ENCODE data around the gene AFTPH. TPM values are rescaled to one million over a fixed set of nuclear protein-coding genes. Genes with fewer than 3 reads are reported as not detected.

Gene AFTPH
- total RNA-seq, 2 experiments from 2014 or later: 24.2 to 24.3 TPM

- H3K9me3 Mint-ChIP-seq: no peaks in the 10 kb centered on the region
Observed at GRCh38 chr2:64605991-64606478, 81.9 kb downstream of the AFTPH start.

GRCh38 chr2:64606479-64607363 is 82.6 kb downstream of the AFTPH start:
- TF ChIP-seq CTCF (IDR thresholded peaks at IDR 0.05): no peak
- peak overlapping the region in 1 of 2 donors; percentile 35 for H3K27ac ChIP-seq (ENCODE audit: low read depth in 1 of 2, low read length in 2 of 2)
- Mint-ChIP-seq H3K4me1 (ENCODE audit: low read depth) (peaks cover 26% of the 10 kb centered on the region), H3K36me3 (ENCODE audit: low read depth) (no peaks in the 10 kb centered on the region), H3K27me3 (no peaks in the 10 kb centered on the region), H3K9me3 (no peaks in the 10 kb centered on the region), H3K4me3 (peak overlapping the region; percentile 80), H3K27ac (peak overlapping the region; percentile 67)
- H3K27me3 ChIP-seq (ENCODE audit: control insufficient read depth in 1 of 2, insufficient read depth in 2 of 2, low read length in 2 of 2): no peaks in the 10 kb centered on the region
- H3K4me1 ChIP-seq (ENCODE audit: insufficient read depth, low read length): peaks cover 41% of the 10 kb centered on the region
- intact Hi-C loops (cut with DNase I, micrococcal nuclease): loop anchor here in 1 of 2 experiments (5.0 kb wide), 1 partner anchor 41 kb away; no protein-coding TSS in a partner anchor
- H3K9me3 ChIP-seq (ENCODE audit: control insufficient read depth in 1 of 2, insufficient read depth in 1 of 2, low read length in 2 of 2): no peaks in the 10 kb centered on the region
- DNase-seq (peak; percentile 68 to 97 (median 77)), ATAC-seq (ENCODE audit: poor library complexity) (peak; percentile 93)
- ChIA-PET POLR2A (interaction anchor here (1.0 to 5.4 kb wide), 16 partner anchors 8 to 523 kb away, joined by 3 to 61 read pairs (median 6); partner anchors contain the start of genes AFTPH, RAB1A and SERTAD2), CTCF (interaction anchor here (1.3 to 3.7 kb wide), 2 partner anchors 40 to 47 kb away, joined by 7 to 16 read pairs; partner anchors contain the start of gene SERTAD2)
- peak overlapping the region; percentile 49 for H3K4me3 ChIP-seq (ENCODE audit: low read length)
- H3K36me3 ChIP-seq (ENCODE audit: insufficient read depth, low read length): no peaks in the 10 kb centered on the region

More at GRCh38 chr2:64605991-64606478, 81.9 kb downstream of the AFTPH start:
- CTCF ChIA-PET: interaction anchor here (3.7 kb wide), 1 partner anchor 40 kb away, joined by 16 read pairs; no protein-coding TSS in a partner anchor
- POLR2A ChIA-PET: interaction anchor here (1.0 to 5.4 kb wide), 10 partner anchors 10 to 161 kb away, joined by 4 to 61 read pairs (median 6); partner anchors contain the start of genes AFTPH and SERTAD2
- intact Hi-C loops (cut with DNase I, micrococcal nuclease): loop anchor here in 1 of 2 experiments (5.0 kb wide), 1 partner anchor 41 kb away; no protein-coding TSS in a partner anchor
- no peaks in the 10 kb centered on the region for H3K27me3 Mint-ChIP-seq
- no peak for TF ChIP-seq CTCF (IDR thresholded peaks at IDR 0.05)
- DNase-seq: no peak
- H3K27ac Mint-ChIP-seq: peak overlapping the region; percentile 67
- ATAC-seq (ENCODE audit: poor library complexity): no peak
- H3K4me3 Mint-ChIP-seq: peak overlapping the region; percentile 38
- Histone ChIP-seq H3K4me3 (ENCODE audit: low read length) (peak overlapping the region; percentile 49), H3K4me1 (ENCODE audit: insufficient read depth, low read length) (peaks cover 41% of the 10 kb centered on the region), H3K27me3 (ENCODE audit: control insufficient read depth in 1 of 2, insufficient read depth in 2 of 2, low read length in 2 of 2) (no peaks in the 10 kb centered on the region), H3K9me3 (ENCODE audit: control insufficient read depth in 1 of 2, insufficient read depth in 1 of 2, low read length in 2 of 2) (no peaks in the 10 kb centered on the region), H3K36me3 (ENCODE audit: insufficient read depth, low read length) (no peaks in the 10 kb centered on the region), H3K27ac (ENCODE audit: low read depth in 1 of 2, low read length in 2 of 2) (peak overlapping the region in 1 of 2 donors; percentile 35)
- no peaks in the 10 kb centered on the region for H3K36me3 Mint-ChIP-seq (ENCODE audit: low read depth)
- H3K4me1 Mint-ChIP-seq (ENCODE audit: low read depth): peaks cover 26% of the 10 kb centered on the region
